Measurements from ENCODE around the gene DAGLA.

Gene DAGLA

GRCh38 chr11:61743486-61744095, 63.4 kb downstream of the DAGLA start:
- DNase-seq (ENCODE audit: low read depth in 1 of 2, low spot score in 1 of 2), result no peak

DNA sequence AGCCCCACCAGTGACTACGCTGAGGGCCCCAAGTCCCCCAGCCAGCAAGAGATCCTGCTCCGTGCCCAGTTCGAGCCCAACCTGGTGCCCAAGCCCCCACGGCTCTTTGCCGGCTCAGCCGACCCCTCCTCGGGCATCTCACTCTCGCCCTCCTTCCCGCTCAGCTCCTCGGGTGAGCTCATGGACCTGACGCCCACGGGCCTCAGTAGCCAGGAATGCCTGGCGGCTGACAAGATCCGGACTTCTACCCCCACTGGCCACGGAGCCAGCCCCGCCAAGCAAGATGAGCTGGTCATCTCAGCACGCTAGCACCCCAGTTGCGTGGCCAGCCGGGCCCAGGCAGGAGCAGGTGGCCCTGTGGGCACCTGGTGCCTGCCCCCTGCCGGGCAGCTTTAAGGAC, 64.0 kb downstream of the DAGLA start:
- DNase-seq (ENCODE audit: low read depth in 1 of 2, low spot score in 1 of 2), result no peak

GRCh38 chr11:61744609-61745156, 64.5 kb downstream of the DAGLA start:
- no peak for DNase-seq (ENCODE audit: low read depth in 1 of 2, low spot score in 1 of 2)

DNA sequence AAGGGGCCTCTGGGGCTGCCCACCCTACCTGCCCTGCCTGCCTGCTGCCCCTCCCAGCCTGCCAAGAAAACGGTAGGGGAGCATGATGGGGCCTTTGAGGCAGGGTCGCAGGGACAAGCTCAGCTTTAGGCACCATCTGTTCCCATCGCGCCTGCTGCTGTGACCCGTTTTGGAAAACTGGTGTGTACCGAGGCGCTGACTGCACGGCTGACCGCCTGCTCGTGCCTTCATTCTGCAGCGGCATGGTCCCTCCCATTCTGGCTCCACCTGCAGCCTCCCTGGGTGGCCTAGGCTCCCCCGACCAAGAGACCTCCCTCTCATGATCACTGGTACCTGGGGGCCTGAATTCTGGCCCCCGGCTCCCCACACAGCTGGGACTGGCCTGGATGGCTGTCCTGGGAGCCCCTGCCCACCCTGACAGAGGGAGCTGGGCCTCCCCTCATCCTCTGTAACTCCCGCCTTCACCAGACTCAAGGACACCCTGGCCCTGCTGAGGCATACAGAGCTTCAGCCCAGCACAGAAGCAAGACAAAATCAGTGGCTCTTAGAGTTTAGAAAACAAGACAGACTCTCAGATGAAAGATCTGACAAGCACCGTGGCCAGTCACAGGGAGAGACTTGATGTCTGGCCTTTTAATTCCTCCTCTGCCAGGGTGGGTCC, 65.7 kb downstream of the DAGLA start:
- DNase-seq (ENCODE audit: low read depth in 1 of 2, low spot score in 1 of 2), result no peak

GRCh38 chr11:61746442-61747191, 66.4 kb downstream of the DAGLA start:
- no peak for DNase-seq (ENCODE audit: low read depth in 1 of 2, low spot score in 1 of 2)

DNA sequence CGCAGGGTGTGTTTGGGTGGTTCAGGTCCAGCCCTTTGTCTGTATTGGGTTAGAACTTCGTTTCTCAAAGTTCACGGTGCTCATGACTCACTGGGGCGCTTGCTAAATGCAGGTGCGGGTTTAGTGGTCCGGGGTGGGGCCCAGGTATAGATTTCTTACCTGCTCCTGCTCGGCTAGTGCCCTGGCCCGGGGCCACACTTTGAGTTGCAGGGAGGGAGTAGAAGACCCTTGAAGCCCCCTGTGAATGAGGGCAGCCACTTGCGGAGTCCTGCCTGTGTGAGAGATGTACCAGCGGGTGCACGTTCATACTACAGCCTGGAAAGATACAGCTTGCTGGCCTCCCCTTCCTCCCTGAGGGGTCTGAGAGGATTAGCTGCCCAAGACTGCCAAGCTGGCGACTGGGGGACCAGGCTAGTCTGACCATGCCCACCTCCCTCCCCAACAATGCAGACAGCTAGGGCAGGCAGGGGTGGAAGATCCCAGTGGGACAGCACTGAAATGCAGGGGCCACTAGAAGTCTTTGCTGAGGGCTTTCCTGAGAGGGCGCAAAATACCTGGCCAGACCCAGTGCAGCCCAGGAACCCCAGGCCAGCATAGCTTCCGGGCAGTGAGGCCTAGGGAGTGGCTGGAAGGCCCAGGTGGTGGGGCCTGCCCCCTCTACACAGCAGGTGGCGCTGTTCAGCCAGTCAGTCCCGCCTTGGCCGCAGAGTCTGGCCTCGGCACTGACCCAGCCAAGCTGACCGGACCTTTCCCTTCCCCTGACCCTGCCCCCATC, 67.2 kb downstream of the DAGLA start:
- DNase-seq (ENCODE audit: low read depth in 1 of 2, low spot score in 1 of 2), result no peak

GRCh38 chr11:61747967-61748285, 67.7 kb downstream of the DAGLA start:
- no peak for DNase-seq (ENCODE audit: low read depth in 1 of 2, low spot score in 1 of 2)

DNA sequence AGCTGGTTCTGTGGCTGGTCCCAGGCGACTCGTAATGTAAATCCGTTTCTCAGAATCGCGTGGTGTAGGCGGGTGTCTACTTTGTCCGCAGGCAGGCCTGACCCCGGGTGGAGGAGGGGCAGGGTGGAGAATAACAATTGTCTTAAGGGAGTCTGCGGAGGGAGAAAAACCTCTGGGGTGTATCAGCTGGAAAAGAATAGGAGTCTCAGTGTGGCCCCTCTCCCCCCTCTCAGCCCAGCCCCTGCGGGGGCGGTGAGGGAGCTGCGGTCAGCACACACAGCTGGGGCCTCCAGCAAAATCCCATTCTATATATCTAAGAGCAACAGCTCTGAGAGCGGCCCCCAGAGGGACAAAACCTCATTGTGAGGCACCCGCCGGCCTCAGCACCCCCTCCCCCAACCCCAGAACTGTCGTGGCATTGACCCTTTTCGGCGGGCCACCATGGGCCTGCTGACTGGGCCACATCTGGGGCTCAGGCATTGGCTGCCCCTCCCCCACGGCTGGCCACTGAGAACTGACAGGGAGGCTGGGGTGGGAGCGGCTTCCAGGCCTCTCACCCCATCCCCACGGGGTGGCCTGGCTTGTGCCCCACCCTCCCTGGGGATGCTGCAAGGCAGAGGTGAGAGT, 69.5 kb downstream of the DAGLA start:
- DNase-seq (ENCODE audit: low read depth in 1 of 2, low spot score in 1 of 2), result no peak

DNA sequence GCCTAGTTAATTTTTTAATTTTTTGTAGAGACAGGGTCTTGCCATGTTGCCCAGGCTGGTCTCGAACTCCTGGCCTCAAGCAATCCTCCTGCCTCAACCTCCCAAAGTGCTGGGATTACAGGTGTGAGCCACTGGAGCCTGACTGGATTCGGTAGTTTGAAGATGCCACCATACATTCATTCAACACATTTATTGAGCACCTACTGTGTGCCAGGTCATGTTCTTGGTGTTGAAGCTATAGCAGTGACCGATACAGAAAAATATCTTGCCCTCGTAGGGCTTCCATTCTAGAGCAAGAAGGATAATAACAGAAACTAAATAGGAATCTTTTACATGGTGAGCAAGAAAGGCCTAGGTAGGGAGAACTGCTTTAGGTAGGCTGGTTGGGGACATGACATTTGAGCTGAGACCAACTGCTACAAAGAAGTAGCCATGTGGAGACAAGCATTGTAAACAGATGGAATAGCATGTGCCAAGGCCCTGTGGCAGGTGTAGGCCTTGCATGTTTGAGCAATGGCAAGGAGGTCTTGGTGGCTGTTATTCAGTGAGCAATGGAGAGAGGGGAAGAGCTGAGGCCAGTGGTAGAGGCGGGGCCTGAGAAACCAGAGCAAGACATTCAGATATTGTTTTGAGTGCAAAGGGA, 70.6 kb downstream of the DAGLA start:
- DNase-seq (ENCODE audit: low read depth in 1 of 2, low spot score in 1 of 2), result no peak

- DNase-seq (ENCODE audit: low read depth in 1 of 2, low spot score in 1 of 2), result no peak
Observed at GRCh38 chr11:61751384-61751783, 71.2 kb downstream of the DAGLA start.

GRCh38 chr11:61752117-61752924, 72.1 kb downstream of the DAGLA start, which contains the start of gene MYRF:
Gene MYRF (plus strand): TSS chr11:61752636. CDS start chr11:61752745, 109 bp downstream.
- peak; percentile 25 to 33 for DNase-seq (ENCODE audit: low read depth in 1 of 2, low spot score in 1 of 2)

DNA sequence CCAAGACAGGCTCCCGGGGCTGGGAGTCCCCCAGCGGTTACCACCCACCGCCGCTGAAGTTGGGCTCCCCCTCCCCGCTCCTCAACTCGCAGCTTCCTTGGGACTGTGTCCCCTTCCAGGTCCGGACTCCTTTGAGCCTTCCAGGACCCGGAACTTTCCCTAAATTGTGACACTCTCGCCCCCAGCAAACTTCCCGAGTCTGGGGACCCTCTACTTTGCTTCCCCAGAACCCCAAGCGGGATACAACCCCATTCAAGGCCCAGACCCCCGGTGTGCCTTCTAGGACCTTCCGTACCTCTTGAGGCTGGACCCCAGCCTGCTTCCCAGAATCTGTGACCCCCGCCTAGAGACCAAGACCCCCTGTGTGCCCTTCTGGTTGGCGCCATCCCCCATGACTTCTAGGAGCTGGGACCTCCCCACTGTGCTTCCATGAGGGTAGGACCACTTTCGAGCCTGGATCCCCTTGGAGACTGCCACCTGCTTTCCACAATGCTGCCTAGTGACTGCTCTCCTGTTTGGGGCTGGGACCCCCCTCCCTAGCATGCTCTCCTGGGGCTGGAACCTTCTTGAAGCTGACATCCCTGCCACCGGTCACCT, 72.8 kb downstream of the DAGLA start:
- no peak for DNase-seq (ENCODE audit: low read depth in 1 of 2, low spot score in 1 of 2)

DNA sequence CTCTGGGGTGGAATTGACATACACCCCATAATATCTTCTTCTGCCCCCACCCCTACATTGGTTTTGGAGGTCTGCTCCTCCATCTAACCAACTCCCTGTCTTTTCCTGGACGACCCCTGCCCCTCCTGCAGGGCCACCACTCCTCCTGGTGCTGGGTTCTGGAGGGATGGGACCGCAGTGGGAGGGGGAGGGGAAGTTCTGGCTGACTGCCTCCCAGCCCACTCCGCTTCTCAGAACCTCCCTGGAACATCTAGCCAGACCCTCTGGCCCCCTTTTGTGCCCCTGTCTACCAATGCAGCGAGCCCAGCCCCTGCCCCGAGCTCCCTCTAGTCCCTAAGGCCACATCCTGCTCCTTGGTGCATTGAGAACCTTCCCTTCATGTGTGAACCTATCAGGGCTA, 73.5 kb downstream of the DAGLA start:
- no peak for DNase-seq (ENCODE audit: low read depth in 1 of 2, low spot score in 1 of 2)

GRCh38 chr11:61754534-61755482, 74.6 kb downstream of the DAGLA start:
- DNase-seq (ENCODE audit: low read depth in 1 of 2, low spot score in 1 of 2), result no peak

- no peak for DNase-seq (ENCODE audit: low read depth in 1 of 2, low spot score in 1 of 2)
Observed at GRCh38 chr11:61756147-61756451, 75.9 kb downstream of the DAGLA start.

DNA sequence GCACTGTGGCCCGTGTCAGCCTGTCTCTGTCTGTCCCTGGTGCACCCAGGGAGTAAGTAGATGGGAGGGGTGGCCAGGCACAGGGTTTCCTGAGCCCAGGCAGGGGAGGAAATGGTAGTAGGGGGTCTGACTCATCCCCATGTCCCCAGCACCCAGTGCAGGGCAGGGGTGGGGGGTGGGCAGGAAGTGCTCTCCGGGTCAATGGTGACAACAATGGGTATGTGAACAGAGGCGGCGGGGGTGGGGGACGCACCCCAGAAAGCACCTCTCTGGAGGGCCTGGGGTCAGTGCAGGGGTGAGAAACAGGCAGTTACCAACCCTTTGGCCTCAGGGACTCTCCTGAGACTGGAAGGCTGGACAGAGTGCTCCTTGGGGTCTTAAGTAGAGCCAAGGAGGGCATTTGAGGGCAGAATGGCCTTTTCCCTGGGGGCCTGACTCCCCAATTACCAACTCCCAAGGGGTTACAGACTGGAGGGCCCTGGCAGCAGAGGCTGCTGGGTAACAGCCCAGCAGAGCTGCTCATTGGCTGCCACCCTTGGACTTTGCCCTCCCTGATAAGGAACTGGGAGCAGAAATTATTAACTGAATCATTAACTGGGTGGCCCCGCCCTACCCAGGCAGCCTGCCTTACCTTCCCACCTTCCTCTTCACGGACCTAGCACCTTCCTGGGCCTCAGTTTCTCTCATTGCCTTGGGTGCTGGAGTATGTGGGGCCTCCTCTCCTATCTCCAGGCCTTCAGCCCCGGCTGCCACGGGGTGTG, 76.4 kb downstream of the DAGLA start:
- no peak for DNase-seq (ENCODE audit: low read depth in 1 of 2, low spot score in 1 of 2)

DNA sequence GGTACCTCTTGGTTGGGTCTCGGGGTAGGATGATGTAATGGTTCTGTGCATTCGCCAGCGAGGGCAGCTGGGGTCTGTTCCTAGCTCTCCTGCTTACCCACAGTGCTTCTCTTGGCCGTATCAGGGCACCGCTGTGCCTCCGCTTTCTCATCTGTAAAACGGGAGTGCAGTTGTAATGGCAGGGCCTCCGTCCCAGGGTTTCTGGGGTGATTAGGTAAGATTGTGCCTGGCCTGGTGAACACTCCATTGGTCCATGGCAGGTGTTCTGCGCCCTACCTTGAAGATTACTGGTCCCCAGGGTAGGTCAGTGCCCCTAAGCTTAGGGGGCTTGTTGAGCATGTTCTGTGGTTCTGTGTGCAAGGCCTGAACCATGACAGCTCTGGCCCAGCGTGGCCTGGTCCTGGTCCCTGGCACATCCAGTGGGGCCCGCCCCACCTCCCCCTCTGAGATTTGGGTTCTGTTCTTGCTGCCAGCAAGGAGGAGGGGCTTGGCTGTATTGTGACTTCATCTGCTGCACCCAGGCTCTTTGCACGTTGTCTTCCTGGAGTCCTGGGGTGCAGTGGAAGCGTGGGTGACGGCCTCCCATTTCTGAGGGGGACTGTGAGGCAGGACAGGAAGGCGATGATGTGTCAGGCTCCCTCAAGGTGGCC, 77.1 kb downstream of the DAGLA start:
- no peak for DNase-seq (ENCODE audit: low read depth in 1 of 2, low spot score in 1 of 2)
